GM19035 (cell line): ENCODE data around the gene MBOAT2.
"Not testable (repeated sequence)": the region's sequence is repeated elsewhere in the genome, so short reads cannot be mapped to it uniquely, and the experiment has no call there.

Experiments used
- ATAC-seq: cut with Tn5 transposase; IDR thresholded peaks from one replicate; pipeline ENCODE4 v1.9.1; 2021; ENCODE audit not compliant: unreplicated experiment

The MBOAT2 gene

DNA sequence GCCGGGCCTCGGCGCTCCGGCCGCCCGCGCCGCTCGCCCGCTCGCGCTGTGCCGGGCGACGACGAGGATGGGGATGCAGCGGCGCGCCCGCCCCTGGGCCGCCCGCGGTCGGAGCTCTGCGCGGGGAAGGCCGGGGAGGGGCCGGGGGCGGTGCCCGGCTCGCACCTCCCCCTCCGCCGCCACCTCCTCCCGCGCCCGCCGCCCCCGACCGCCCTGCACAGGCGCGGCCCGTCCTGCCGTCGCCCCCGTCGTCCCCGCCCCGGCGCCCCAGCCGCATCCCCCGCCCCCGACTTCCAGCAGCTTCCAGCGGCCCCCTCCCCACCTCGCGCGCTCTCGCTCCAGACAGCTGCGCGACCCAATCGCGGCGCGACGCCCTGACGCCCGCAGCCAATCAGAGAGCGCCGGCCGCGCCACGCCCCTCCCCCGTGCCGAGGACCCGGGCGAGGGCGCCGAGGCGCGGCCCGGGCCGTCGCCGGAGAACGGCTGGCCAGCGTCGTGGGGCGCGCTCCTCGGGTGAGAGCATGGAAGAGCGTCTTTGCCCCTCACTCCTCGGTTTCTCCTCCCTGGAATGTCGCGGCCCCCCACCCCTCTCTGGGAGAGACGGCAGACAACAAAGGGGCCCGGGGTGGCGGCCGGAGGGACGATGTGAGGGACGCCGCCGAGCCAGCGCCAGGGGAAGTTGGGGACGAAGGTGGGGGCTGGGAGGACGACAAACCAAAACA is at the start of gene MBOAT2:
Gene MBOAT2 (minus strand): TSS at position 69 of the 722 bp plus-strand sequence. CDS start 70 bp downstream, outside the sequence.
- ATAC-seq = peak; percentile 93

DNA sequence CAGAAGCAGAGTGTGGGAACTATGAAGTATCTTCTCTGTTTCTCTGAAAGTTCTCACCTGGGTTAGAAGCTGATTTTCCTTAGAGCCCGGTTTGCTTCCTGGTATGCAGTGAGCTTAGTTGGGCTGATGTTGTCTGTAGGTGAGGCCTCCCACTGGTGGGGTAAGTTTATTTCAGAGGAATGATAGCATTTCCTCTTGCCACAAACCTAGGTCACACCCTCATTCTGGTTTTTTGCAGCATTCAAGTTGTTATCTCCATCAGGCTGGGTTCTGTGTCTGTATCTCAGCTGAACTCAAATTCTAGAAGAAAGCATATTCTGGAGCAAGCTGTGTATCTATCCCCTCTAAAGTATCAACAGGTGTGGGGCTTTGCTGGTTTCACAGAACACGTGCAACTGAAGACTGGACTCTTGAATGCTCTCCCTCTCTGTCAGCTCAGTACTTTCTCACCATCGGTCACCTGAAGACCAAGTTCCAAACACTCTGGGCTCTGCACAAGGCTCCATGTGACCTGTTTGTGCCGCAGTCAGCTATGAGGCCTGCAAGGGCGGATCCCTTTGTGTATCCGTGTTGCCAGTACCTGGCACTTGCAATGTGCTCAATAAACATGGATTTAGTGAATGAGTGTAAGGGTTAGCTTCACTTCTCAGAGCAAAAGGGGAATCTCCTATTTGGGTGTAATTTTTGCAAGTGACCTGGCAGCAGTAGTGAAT is 49.5 kb upstream of the MBOAT2 start:
- no peak for ATAC-seq

DNA sequence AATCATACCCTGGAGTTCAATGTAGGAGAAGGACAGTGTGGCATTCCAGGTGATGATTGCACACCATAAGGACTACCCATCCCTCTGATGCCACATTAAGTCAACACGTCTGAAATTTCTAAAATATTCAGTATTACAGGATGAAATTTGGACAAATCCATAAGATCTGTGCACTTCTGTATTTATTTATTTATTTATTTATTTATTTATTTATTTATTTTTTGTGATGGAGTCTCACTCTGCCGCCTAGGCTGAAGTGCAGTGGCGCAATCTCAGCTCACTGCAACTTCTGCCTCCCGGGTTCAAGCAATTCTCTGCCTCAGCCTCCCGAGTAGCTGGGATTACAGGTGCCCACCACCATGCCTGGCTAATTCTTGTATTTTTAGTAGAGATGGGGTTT is 48.0 kb upstream of the MBOAT2 start:
- ATAC-seq = not testable (repeated sequence)

GRCh38 chr2:9050122-9050809 is 46.8 kb upstream of the MBOAT2 start:
- ATAC-seq = no peak

GRCh38 chr2:9045595-9045994 is 42.1 kb upstream of the MBOAT2 start:
- ATAC-seq = no peak

- not testable (repeated sequence) for ATAC-seq
Measured at GRCh38 chr2:9043491-9043890, 40.0 kb upstream of the MBOAT2 start.

- ATAC-seq = no peak
Measured at GRCh38 chr2:9037166-9037565, 33.7 kb upstream of the MBOAT2 start.

DNA sequence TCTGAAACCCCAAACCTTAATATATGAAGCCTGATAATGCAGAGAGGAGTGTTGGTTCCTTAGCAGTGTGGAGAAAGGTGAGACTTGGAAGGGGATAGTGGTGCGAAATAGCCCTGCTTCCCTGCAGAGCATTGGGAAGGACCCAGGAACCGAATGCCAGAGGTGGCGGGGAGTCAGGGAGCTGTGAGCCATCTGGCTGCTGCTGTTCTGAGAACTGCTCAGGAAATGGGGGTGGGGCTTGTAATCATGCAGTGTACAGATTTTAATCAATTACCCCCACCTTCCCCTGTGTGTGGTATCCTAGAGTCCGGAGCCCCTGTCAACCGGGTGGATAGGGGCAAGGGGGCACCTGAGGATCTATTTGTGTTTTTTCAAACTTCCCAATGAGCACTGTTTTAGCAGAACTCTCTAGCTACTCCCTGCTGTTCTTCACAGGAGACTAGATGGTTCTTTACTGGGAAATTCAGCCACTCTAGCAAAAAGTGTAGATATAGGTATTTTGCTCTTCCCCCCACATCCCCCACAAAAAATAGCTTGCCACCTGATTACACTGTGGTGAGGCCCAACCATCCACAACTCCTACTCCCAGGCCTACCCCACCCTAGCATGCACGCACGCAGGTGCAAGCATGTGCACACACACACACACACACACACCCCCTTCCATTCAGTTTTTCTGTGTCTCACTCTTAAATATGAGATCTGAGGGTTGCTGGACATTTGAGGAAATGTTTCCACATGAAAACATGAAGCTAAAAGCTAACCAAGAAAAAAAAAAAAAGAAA is 30.1 kb upstream of the MBOAT2 start:
- no peak for ATAC-seq

DNA sequence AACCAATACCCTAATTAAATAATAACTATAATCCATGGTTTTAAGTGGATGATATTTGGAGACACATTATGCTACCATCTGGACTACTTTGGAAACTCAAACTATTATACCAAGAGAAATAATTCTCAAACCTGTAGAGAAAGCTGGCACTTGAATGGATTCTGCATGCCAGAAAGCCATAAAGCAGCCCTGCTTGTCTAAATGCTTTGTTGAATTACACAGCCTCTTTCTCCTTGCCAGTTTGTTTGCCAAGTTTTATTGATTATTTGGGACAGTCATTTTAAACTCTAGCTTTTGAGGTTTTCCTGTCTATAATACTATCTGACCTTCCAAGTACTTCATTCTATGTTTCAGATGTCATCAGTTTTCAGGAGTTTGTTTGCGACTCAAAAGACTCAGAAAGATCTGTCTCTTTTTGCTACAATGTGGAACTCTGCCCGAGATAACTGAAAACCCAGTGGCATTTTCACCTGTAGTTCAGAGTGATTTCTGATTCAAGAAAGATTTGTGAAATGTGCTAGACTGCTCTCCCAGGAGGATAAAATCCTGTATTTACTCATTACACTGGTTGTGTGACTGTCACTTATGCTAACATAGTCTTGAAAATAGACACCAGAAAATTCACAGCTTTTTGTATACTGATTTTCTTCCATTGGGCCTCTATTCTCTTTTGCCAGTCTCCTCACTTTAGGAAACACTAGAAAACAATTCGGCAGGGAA is 29.2 kb upstream of the MBOAT2 start:
- no peak for ATAC-seq

- no peak for ATAC-seq
Measured at GRCh38 chr2:9032121-9032520, 28.6 kb upstream of the MBOAT2 start.

DNA sequence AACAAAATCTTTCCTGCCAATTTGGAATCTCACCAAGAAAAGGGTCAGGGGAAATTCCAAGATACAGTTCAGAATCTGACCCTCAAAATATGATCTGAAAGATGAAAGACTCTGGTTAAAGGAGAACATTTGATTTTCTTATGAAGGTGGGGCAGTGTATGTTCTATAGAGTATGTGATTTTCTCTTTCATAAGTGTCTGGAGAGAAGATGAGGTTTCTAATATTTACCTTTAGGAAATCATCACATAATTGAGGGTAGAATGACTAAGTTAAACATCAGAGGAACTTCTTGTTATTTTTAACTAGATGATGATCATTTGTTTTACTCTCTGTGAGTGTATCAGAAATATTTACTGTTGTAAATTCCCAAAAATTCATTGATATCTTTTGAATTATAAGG is 27.8 kb upstream of the MBOAT2 start:
- ATAC-seq = no peak

GRCh38 chr2:9030841-9031240 is 27.4 kb upstream of the MBOAT2 start:
- no peak for ATAC-seq

DNA sequence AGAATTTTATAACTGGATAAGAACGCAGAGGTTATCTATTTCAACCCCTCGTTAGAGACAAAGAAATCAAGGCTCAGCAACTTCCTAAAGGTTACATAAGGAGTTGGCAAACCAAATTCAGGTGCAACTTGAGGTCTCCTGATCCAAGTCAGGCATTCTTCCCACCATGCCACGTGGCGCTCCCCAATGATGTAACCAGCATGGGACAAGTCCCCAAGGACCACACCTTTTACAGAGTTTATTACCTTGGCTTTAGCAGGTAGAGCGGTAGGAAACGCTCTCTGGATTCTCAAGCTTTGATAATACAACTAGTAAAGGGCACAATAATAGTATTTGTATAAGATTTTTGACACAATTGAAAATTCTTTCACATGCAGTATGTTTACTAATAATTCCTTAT is 26.7 kb upstream of the MBOAT2 start:
- no peak for ATAC-seq

GRCh38 chr2:9029721-9030120 is 26.2 kb upstream of the MBOAT2 start:
- ATAC-seq = no peak

- no peak for ATAC-seq
Measured at GRCh38 chr2:9027884-9028283, 24.4 kb upstream of the MBOAT2 start.

DNA sequence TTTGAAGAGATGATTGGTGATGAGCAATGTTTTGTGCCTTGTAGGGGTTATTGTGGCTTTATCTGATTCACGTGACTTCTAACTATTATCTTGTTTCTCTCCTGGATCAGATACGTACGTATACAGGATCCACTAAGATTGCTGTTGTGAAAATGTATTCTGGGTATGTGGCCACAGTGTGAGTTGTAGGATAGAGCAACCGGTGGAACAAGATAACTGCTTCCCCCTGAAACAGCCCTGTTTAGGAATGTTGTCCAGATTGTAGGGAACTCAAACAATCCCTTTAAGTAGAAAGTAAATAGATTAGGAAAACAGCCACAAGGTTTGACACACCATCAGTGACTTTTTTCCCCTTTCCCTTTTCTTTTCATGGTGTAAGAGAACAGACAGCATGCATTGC is 22.3 kb upstream of the MBOAT2 start:
- no peak for ATAC-seq

GRCh38 chr2:9024575-9024974 is 21.1 kb upstream of the MBOAT2 start:
- ATAC-seq = no peak

GRCh38 chr2:9021563-9022211 is 18.2 kb upstream of the MBOAT2 start:
- no peak for ATAC-seq

- no peak for ATAC-seq
Measured at GRCh38 chr2:9020267-9020666, 16.8 kb upstream of the MBOAT2 start.

DNA sequence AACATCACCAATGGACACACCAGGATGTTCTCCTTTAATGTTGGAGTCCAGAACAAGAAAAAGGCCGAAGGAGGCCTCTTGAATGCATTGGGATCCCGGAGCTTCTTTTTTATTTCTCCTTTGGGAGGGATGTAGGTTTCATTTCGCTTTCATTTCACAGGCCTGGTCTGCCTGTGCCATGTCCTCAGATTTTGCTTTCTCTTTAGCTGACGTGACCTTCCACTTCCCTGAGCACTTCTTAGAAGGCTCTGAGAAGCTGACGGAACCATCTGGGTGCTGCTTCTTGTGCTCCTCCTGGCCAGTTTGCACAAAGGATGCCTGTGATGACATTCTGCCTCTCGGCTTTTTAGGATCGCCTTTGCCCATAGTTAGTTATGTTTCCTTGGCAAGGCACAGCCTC is 15.1 kb upstream of the MBOAT2 start:
- ATAC-seq = no peak
